ENCODE measurements around the gene PRAC1.

GRCh38 chr17:48721009-48721402 is 1.3 kb downstream of the PRAC1 start:
- no peak for TF ChIP-seq CTCF (IDR thresholded peaks at IDR 0.05; ENCODE audit: low read depth, low read length)
- no peak for TF ChIP-seq POLR2A (IDR thresholded peaks at IDR 0.05; ENCODE audit: extremely low read depth, insufficient read length)
- no peak for TF ChIP-seq MAX (IDR thresholded peaks at IDR 0.05; ENCODE audit: low read depth, low read length)

All from NB4 (cell line).